A673 (cell line): ENCODE data around the gene PINLYP.
"Not testable (repeated sequence)": the region's sequence is repeated elsewhere in the genome, so short reads cannot be mapped to it uniquely, and the experiment has no call there.

ENCODE experiments used
- EZH2 ChIP-seq: fragments of 200-600 bp; sonication (generic); IDR thresholded peaks from 2 replicates; pipeline ENCODE4 v1.6.1; 2017; ENCODE audit warnings: borderline replicate concordance, low read depth, mild to moderate bottlenecking, mixed read lengths, antibody characterized with exemption, low read length; ENCODE audit not compliant: poor library complexity, severe bottlenecking
- TF ChIP-seq, protein P1 (sequence below): fragments of 300-800, 200-600 bp; sonication (generic); conservative IDR thresholded peaks from 2 replicates; pipeline ENCODE4 v1.5.1; 2017; ENCODE audit warnings: low read depth, mild to moderate bottlenecking, antibody characterized with exemption, low read length, moderate library complexity, mixed read lengths

DNA sequence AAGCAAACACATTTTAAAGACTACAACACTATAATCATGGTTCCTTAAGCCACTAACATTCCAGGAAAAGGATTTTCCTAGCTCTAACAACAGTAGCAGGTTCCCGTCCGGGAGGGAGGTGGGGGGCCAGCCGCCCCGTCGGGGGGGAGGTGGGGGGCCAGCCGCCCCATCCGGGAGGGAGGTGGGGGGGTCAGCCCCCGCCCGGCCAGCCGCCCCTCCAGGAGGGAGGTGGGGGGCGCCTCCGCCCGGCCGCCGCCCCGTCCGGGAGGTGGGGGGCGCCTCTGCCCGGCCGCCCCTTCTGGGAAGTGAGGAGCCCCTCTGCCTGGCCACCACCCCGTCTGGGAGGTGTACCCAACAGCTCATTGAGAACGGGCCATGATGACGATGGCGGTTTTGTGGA is 27.7 kb upstream of the PINLYP start:
- TF ChIP-seq, protein P1, sequence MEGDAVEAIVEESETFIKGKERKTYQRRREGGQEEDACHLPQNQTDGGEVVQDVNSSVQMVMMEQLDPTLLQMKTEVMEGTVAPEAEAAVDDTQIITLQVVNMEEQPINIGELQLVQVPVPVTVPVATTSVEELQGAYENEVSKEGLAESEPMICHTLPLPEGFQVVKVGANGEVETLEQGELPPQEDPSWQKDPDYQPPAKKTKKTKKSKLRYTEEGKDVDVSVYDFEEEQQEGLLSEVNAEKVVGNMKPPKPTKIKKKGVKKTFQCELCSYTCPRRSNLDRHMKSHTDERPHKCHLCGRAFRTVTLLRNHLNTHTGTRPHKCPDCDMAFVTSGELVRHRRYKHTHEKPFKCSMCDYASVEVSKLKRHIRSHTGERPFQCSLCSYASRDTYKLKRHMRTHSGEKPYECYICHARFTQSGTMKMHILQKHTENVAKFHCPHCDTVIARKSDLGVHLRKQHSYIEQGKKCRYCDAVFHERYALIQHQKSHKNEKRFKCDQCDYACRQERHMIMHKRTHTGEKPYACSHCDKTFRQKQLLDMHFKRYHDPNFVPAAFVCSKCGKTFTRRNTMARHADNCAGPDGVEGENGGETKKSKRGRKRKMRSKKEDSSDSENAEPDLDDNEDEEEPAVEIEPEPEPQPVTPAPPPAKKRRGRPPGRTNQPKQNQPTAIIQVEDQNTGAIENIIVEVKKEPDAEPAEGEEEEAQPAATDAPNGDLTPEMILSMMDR = not testable (repeated sequence)
- not testable (repeated sequence) for TF ChIP-seq EZH2
